GM12864 (cell line): Measurements from ENCODE around the gene PIP5K1B.

Experiments used
- DNase-seq: peaks from one replicate; pipeline ENCODE4 v3.0.0-alpha.2; 2011; ENCODE audit warnings: low read depth
- H3K4me3 ChIP-seq: 2 replicates; pipeline ENCODE4 v1.5.1; 2011; ENCODE audit warnings: mild to moderate bottlenecking, low read depth, low read length, control low read depth
- TF ChIP-seq, protein P1 (sequence below): IDR thresholded peaks from 2 replicates; pipeline ENCODE4 v1.5.1; 2011; ENCODE audit warnings: low read depth, mild to moderate bottlenecking, moderate library complexity, low read length, control low read depth, inconsistent platforms; ENCODE audit errors: missing control alignments

PIP5K1B gene

DNA sequence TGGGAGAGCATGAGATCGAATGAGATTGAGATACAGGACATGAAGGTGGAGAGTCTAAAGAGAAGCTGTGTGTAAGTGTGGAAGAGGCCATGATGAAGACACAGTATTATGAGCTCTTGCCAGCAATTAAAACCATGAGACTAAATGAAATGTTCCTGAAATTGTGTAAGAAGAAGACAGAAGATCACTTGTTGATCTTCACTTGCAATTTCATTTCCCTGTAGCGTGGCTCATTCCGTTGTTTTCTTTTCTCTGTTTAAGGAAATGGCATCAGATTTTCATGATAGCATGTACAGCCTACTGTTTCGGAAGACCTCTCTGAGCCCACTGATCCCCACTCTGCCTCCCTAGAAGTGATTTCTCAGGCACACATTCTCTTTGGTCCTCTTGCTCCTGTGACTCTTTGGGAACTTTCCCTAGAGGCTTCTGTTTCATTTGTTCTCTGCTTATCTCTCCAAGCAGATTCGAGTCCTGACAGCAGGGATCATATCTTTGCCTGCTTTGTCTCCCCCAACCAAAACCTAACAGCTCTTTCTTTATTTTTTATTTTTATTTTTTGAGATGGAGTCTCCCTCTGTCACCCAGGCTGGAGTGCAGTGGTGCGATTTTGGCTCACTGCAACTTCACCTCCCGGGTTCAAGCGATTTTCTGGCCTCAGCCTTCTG, 16.8 kb downstream of the PIP5K1B start:
- no peak for DNase-seq
- no peak overlapping the region for H3K4me3 ChIP-seq
- TF ChIP-seq, protein P1, sequence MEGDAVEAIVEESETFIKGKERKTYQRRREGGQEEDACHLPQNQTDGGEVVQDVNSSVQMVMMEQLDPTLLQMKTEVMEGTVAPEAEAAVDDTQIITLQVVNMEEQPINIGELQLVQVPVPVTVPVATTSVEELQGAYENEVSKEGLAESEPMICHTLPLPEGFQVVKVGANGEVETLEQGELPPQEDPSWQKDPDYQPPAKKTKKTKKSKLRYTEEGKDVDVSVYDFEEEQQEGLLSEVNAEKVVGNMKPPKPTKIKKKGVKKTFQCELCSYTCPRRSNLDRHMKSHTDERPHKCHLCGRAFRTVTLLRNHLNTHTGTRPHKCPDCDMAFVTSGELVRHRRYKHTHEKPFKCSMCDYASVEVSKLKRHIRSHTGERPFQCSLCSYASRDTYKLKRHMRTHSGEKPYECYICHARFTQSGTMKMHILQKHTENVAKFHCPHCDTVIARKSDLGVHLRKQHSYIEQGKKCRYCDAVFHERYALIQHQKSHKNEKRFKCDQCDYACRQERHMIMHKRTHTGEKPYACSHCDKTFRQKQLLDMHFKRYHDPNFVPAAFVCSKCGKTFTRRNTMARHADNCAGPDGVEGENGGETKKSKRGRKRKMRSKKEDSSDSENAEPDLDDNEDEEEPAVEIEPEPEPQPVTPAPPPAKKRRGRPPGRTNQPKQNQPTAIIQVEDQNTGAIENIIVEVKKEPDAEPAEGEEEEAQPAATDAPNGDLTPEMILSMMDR, result no peak

DNA sequence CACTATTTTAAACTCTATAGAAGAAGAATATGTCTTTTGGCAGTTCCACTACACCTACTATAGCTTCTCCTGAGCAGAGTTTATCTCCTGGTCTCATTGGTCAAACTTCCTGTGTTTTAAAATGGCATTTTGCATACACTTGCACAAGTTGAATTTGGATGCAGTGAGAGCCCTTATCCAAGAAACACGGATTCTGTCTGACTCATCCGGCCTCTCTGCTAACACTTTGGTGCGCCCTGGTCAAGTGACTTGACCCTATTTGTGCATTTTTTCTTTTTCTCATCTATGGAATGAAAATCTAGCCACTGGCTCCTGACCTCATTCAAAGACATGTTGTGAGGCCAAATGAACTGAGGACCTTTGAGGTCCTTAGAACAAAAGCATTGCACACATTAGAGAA, 20.0 kb downstream of the PIP5K1B start:
- TF ChIP-seq, protein P1, result no peak
- no peak overlapping the region for H3K4me3 ChIP-seq
- DNase-seq, result no peak

GRCh38 chr9:68726489-68726888, 21.4 kb downstream of the PIP5K1B start:
- DNase-seq, result no peak
- H3K4me3 ChIP-seq, result no peak overlapping the region
- TF ChIP-seq, protein P1, result no peak

DNA sequence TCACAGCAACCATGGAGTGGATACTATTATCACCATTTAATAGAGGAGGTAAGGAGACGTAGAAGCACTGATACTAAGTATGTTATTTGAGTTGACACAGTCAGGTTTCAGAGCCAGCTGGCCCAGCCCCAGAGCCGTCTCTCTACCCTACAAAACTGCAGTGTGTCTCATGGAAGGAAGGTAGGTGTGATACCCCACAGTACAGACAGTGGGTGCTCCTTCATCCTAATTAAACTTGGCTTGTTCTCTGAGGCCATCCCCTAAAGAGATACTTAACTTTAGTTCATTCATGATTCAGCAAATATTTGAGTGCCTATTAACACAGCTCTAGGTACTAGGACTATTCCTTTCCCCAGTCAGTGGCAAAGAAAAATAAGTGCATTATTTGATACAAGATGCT, 22.6 kb downstream of the PIP5K1B start:
- DNase-seq, result no peak
- H3K4me3 ChIP-seq, result no peak overlapping the region
- TF ChIP-seq, protein P1, result no peak

DNA sequence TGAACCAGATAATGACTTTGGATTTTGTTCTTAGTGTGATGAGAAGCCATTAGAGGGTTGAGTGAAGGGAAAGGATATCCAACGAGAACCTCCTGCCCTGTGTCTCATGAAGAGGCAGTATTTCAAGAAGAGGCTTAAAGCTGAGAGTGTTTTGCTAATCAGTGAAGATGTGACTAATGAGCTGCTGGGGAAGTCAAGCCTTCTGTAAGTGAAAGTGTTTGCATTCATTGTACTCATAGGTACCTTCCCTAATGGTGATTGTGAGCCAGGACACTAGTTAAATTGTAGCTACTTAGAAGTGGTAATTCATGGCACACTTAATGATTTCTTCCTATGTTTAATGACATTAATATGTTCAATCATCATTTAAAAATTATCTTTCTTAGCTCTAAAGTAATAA, 23.7 kb downstream of the PIP5K1B start:
- TF ChIP-seq, protein P1, result no peak
- DNase-seq, result no peak
- no peak overlapping the region for H3K4me3 ChIP-seq

DNA sequence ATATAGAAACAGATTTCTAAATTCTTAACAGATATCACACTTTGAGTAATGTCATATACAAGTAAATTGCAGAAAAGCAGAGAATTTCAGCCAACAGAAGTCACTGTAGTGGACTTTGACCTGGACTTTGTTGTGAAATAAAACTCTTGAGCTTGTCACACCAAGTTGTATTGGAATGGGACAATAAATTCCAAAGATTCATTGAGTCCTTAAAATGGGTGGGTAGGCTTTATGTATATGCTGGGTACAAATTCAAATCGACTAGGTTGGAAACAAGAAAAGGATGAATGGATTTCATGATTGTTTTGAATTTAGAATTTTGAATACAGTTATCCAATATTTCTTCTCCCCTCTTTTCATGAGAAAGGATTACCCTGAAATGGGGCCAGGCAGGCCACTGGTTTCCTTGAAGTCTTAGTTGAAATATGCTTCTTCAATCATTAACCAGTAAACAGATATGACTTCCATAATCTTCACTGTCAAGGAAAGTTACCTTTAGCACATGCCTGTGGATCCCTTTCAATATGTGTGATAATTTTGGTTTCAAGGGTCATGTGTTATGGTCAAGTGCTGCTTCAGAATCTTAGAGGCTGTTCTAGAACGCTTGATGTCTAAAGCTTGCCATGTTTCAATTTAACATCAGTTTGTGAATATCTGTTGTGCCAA, 25.7 kb downstream of the PIP5K1B start:
- DNase-seq, result no peak
- H3K4me3 ChIP-seq, result no peak overlapping the region
- TF ChIP-seq, protein P1, result no peak

DNA sequence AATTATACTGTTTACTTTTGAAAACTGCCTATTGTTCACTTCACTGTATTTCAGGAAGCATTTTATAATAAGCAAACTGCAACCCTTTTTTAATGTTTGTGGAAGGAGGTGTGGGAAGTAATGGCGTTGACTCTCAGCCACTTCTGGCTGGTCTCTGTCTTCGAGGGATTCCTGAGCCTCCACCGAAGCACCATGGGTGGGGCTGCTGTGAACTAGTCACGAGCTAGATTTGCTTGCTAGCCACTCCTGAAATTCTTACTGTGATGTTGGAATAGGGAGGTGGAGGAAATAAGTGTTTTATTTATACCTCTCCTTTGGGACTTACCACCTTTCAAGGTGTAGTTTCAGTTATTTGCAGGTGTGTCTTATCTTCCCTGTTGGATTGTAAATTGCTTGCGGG, 26.8 kb downstream of the PIP5K1B start:
- DNase-seq, result no peak
- TF ChIP-seq, protein P1, result no peak
- no peak overlapping the region for H3K4me3 ChIP-seq
